GM10248 (cell line): Measurements from ENCODE around the gene IRAK4.

Experiments used
- CTCF ChIA-PET: fragments of 300-600 bp; sonication (Branson Sonifier 250); formaldehyde crosslinking; extraction: SDS; loops from one replicate; lab custom pipeline; 2021; ENCODE audit warnings: antibody characterized with exemption; lab: Yijun Ruan, JAX
- POLR2A ChIA-PET: fragments of 350-650 bp; sonication (Branson Sonifier 250); formaldehyde crosslinking; extraction: SDS; loops from one replicate; lab custom pipeline; 2020; ENCODE audit warnings: antibody characterized with exemption; lab: Yijun Ruan, JAX
- DNase-seq: peaks from one replicate; pipeline ENCODE4 v3.0.0; 2012; ENCODE audit errors: extremely low spot score
- TF ChIP-seq, protein P1 (sequence below): IDR thresholded peaks from 2 replicates; pipeline ENCODE4 v1.5.1; 2012; ENCODE audit warnings: mild to moderate bottlenecking, low read depth; ENCODE audit errors: extremely low read depth, missing control alignments, control extremely low read depth

The IRAK4 gene

DNA sequence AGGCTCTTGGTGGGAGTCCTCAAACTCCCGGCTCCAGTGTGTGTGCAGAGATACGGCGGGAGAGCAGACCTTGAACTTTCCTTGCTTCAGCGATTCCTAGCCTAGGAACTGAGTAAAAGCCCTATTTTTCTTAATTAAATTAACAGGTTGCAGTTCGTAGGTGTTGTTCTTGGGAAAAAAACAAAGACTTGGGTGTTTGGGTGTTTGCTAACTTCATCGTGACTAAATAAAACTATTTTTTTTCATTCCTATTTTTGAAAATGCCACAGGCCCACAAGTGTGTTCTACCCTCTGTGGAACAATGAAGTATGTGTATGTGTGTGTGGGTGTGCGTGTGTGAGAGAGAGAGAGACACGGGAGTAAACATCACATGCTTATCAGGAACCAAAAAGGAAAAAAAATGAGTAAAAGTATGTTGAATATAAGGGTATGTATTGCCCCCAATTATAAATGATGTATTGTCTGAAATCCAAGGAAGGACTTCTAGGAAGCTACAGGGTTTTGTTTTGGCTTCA is 77.8 kb downstream of the IRAK4 start:
- ChIA-PET CTCF (interaction anchor here (1.0 to 1.4 kb wide), 4 partner anchors 15 to 32 kb away, joined by 3 to 4 read pairs (median 4); no protein-coding TSS in a partner anchor), POLR2A (no interaction called here)
- TF ChIP-seq, protein P1, sequence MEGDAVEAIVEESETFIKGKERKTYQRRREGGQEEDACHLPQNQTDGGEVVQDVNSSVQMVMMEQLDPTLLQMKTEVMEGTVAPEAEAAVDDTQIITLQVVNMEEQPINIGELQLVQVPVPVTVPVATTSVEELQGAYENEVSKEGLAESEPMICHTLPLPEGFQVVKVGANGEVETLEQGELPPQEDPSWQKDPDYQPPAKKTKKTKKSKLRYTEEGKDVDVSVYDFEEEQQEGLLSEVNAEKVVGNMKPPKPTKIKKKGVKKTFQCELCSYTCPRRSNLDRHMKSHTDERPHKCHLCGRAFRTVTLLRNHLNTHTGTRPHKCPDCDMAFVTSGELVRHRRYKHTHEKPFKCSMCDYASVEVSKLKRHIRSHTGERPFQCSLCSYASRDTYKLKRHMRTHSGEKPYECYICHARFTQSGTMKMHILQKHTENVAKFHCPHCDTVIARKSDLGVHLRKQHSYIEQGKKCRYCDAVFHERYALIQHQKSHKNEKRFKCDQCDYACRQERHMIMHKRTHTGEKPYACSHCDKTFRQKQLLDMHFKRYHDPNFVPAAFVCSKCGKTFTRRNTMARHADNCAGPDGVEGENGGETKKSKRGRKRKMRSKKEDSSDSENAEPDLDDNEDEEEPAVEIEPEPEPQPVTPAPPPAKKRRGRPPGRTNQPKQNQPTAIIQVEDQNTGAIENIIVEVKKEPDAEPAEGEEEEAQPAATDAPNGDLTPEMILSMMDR, result no peak
- DNase-seq, result peak; percentile 17
